HEK293T (cell line): ENCODE results near the gene AMBN.

Source experiments
- ARNT ChIP-seq: fragments of 450-650 bp; IDR thresholded peaks from 2 replicates; pipeline ENCODE4 v1.6.1; 2017; ENCODE audit warnings: mild to moderate bottlenecking
- SP1 ChIP-seq: fragments of 450-650 bp; IDR thresholded peaks from 2 replicates; pipeline ENCODE4 v1.6.1; 2017
- SUZ12 ChIP-seq: fragments of 450-650 bp; IDR thresholded peaks from 2 replicates; pipeline ENCODE4 v1.6.1; 2016; ENCODE audit warnings: mild to moderate bottlenecking
- TF ChIP-seq, protein P1 (sequence below): fragments of 450-650 bp; IDR thresholded peaks from 2 replicates; pipeline ENCODE4 v1.6.1; 2016

DNA sequence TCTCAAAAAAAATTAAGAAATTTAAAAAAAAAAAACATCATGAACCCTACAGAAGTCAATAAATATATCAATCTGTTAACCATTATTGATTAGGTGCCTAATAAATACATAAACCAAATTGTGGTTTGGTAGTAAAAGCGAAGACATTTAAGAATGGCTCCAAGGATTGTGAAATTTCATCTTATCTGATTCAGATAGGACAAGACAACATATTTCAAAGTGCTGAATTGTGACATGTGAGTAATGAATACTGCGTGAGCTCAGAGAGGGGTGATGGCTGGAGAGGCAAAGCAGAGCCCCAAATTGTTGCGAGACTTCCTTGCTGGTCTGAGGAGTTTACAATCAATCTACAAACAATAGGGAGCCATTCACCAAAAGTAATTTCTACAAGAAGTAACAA is 8.2 kb downstream of the AMBN start:
- TF ChIP-seq SP1 = no peak
- TF ChIP-seq, protein P1, sequence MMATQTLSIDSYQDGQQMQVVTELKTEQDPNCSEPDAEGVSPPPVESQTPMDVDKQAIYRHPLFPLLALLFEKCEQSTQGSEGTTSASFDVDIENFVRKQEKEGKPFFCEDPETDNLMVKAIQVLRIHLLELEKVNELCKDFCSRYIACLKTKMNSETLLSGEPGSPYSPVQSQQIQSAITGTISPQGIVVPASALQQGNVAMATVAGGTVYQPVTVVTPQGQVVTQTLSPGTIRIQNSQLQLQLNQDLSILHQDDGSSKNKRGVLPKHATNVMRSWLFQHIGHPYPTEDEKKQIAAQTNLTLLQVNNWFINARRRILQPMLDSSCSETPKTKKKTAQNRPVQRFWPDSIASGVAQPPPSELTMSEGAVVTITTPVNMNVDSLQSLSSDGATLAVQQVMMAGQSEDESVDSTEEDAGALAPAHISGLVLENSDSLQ = no peak
- no peak for TF ChIP-seq SUZ12
- no peak for TF ChIP-seq ARNT
